Activated B cell treated with CpG ODN at 0.5 μM for 24 hours (primary cell): ENCODE measurements around the gene LPP. TPM values are rescaled to one million over a fixed set of nuclear protein-coding genes. Genes with fewer than 3 reads are reported as not detected.

Experiments
- ATAC-seq: fragments of 200-7000 bp; cut with Tn5 transposase; one replicate; pipeline ENCODE4 v1.10.0; 2021; ENCODE audit warnings: low read depth, mild to moderate bottlenecking, moderate library complexity
- CTCF ChIA-PET: fragments of 350-600 bp; sonication (Branson Sonifier 250); formaldehyde crosslinking; loops from one replicate; lab custom pipeline; 2021; ENCODE audit warnings: antibody characterized with exemption; lab: Charles Lee
- POLR2A ChIA-PET: fragments of 350-600 bp; sonication (Branson Sonifier 250); formaldehyde crosslinking; loops from one replicate; lab custom pipeline; 2021; ENCODE audit warnings: antibody characterized with exemption; lab: Charles Lee
- DNase-seq: peaks from one replicate; pipeline ENCODE4 v3.0.0; 2022
- H3K27ac Mint-ChIP-seq: one replicate; pipeline ENCODE4 v1.8.0; 2020; ENCODE audit warnings: mixed read lengths
- H3K27me3 Mint-ChIP-seq: one replicate; pipeline ENCODE4 v1.8.0; 2021; ENCODE audit warnings: mixed read lengths
- H3K36me3 Mint-ChIP-seq: one replicate; pipeline ENCODE4 v1.8.0; 2021; ENCODE audit warnings: low read depth, mixed read lengths
- H3K4me1 Mint-ChIP-seq: one replicate; pipeline ENCODE4 v1.8.0; 2021; ENCODE audit warnings: mixed read lengths
- H3K4me3 Mint-ChIP-seq: one replicate; pipeline ENCODE4 v1.8.0; 2020; ENCODE audit warnings: mild to moderate bottlenecking, mixed read lengths
- H3K9me3 Mint-ChIP-seq: one replicate; pipeline ENCODE4 v1.8.0; 2020; ENCODE audit warnings: mixed read lengths
- CTCF ChIP-seq: fragments of 200-600 bp; IDR thresholded peaks from one replicate; pipeline ENCODE4 v1.8.0; 2022; ENCODE audit warnings: antibody characterized with exemption, mild to moderate bottlenecking
- intact Hi-C: fragments of 100-400 bp; cut with micrococcal nuclease; formaldehyde crosslinking; loops from one replicate; pipeline ENCODE4 v1.15.1; 2024
- total RNA-seq: library from RNA; stranded (reverse); gene quantifications from 2 replicates; pipeline ENCODE4 v1.2.3, GENCODE V29; 2022

The LPP gene
- total RNA-seq, 1 donor from 2014 or later, result 60.1 TPM

DNA sequence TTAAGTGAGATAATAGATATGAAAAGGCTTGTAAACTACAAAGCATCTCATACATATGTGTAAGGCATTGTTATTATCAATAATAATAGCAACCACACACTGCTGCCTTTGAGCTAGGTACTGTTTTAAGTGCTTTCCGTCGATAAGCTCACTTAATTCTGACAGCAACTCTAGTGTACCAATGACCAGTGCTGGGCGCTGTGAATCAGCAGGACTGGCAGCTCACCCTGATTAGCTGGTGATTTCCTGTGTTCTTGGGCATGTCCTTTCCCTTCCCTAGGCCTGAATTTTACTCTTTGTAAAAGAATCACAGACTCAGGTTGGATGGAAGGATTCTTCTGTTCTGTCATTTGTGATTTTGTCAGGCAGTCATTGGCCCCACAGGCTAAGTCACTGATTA is 215.6 kb downstream of the LPP start:
- no peak overlapping the region for H3K27ac Mint-ChIP-seq
- no peak for ATAC-seq
- peaks cover 50% of the 10 kb centered on the region for H3K4me1 Mint-ChIP-seq
- peaks cover 5% of the 10 kb centered on the region for H3K36me3 Mint-ChIP-seq
- H3K4me3 Mint-ChIP-seq, result no peak overlapping the region
- POLR2A ChIA-PET, result interaction anchor here (0.5 to 2.7 kb wide), 5 partner anchors 10 to 628 kb away, joined by 3 to 17 read pairs (median 4); no protein-coding TSS in a partner anchor
- no peaks in the 10 kb centered on the region for H3K27me3 Mint-ChIP-seq
- H3K9me3 Mint-ChIP-seq, result peaks cover 2% of the 10 kb centered on the region
- intact Hi-C loops, result no loop called here
- TF ChIP-seq CTCF, result no peak
- CTCF ChIA-PET, result interaction anchor here (0.6 to 1.2 kb wide), 3 partner anchors 30 to 629 kb away, joined by 3 to 4 read pairs (median 3); partner anchors contain the start of gene BCL6
- no peak for DNase-seq

- ChIA-PET POLR2A (interaction anchor here (0.5 to 2.7 kb wide), 5 partner anchors 10 to 629 kb away, joined by 3 to 17 read pairs (median 4); no protein-coding TSS in a partner anchor), CTCF (interaction anchor here (1.0 to 1.2 kb wide), 2 partner anchors 29 to 630 kb away, joined by 3 to 4 read pairs; no protein-coding TSS in a partner anchor)
- H3K4me3 Mint-ChIP-seq, result no peak overlapping the region
Measured at GRCh38 chr3:188370081-188370830, 216.3 kb downstream of the LPP start.

GRCh38 chr3:188378786-188379185 is 224.8 kb downstream of the LPP start:
- Mint-ChIP-seq H3K36me3 (peaks cover 11% of the 10 kb centered on the region), H3K27me3 (no peaks in the 10 kb centered on the region), H3K4me1 (peaks cover 31% of the 10 kb centered on the region), H3K27ac (no peak overlapping the region), H3K9me3 (peaks cover 6% of the 10 kb centered on the region), H3K4me3 (no peak overlapping the region)
- ChIA-PET CTCF (no interaction called here), POLR2A (no interaction called here)
- no peak for ATAC-seq
- no peak for TF ChIP-seq CTCF
- intact Hi-C loops, result no loop called here
- DNase-seq, result no peak

More at GRCh38 chr3:188370081-188370830, 216.3 kb downstream of the LPP start:
- TF ChIP-seq CTCF, result no peak
- H3K36me3 Mint-ChIP-seq, result peaks cover 5% of the 10 kb centered on the region
- DNase-seq (no peak), ATAC-seq (peak; percentile 52)
- H3K4me1 Mint-ChIP-seq, result peaks cover 47% of the 10 kb centered on the region
- peak overlapping the region; percentile 41 for H3K27ac Mint-ChIP-seq
- peaks cover 2% of the 10 kb centered on the region for H3K9me3 Mint-ChIP-seq
- H3K27me3 Mint-ChIP-seq, result no peaks in the 10 kb centered on the region
- intact Hi-C loops, result no loop called here

GRCh38 chr3:188380252-188380651 is 226.3 kb downstream of the LPP start:
- no peak for DNase-seq
- no peak overlapping the region for H3K4me3 Mint-ChIP-seq
- ChIA-PET POLR2A (interaction anchor here (0.6 to 1.6 kb wide), 3 partner anchors 10 to 630 kb away, joined by 3 to 11 read pairs (median 3); no protein-coding TSS in a partner anchor), CTCF (no interaction called here)
- H3K36me3 Mint-ChIP-seq, result peaks cover 8% of the 10 kb centered on the region
- ATAC-seq, result no peak
- H3K4me1 Mint-ChIP-seq, result peaks cover 42% of the 10 kb centered on the region
- intact Hi-C loops, result loop anchor here (2.0 kb wide), 1 partner anchor 13 kb away; no protein-coding TSS in a partner anchor
- no peak for TF ChIP-seq CTCF
- peak overlapping the region; percentile 30 for H3K27ac Mint-ChIP-seq
- no peaks in the 10 kb centered on the region for H3K27me3 Mint-ChIP-seq
- peaks cover 6% of the 10 kb centered on the region for H3K9me3 Mint-ChIP-seq

DNA sequence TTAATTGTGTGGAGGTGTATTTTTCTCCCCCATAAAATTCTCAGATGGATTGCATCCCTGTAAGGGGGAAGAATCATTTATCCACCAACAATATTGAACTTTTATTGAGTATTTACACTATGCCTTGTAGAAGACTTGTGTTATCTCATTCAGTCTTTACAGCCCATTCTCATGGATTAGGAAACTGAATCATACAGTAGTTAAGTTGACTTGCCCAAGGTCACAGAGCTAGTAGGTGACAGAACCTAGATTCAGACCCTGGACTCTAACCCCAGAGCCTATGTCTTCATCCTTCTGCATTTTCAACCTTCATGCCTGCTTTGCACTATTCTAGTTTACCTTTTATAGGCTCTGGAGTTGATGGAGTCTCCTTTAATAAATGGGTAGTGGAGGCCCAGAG is 226.8 kb downstream of the LPP start:
- Mint-ChIP-seq H3K9me3 (peaks cover 6% of the 10 kb centered on the region), H3K4me3 (no peak overlapping the region), H3K27me3 (no peaks in the 10 kb centered on the region), H3K36me3 (peaks cover 8% of the 10 kb centered on the region), H3K27ac (peak overlapping the region; percentile 39), H3K4me1 (peaks cover 46% of the 10 kb centered on the region)
- CTCF ChIA-PET, result no interaction called here
- POLR2A ChIA-PET, result interaction anchor here (1.6 kb wide), 1 partner anchor 10 kb away, joined by 11 read pairs; no protein-coding TSS in a partner anchor
- intact Hi-C loops, result loop anchor here (2.0 kb wide), 1 partner anchor 14 kb away; no protein-coding TSS in a partner anchor
- TF ChIP-seq CTCF, result no peak
- ATAC-seq (no peak), DNase-seq (no peak)
